Panc1 (cell line): ENCODE results near the gene TMCO1. TPM values are rescaled to one million over a fixed set of nuclear protein-coding genes. Genes with fewer than 3 reads are reported as not detected.
"Not testable (repeated sequence)": the region's sequence is repeated elsewhere in the genome, so short reads cannot be mapped to it uniquely, and the experiment has no call there.

ENCODE experiments used
- ATAC-seq: fragments of 200-7000 bp; cut with Tn5 transposase; 2 replicates; pipeline ENCODE4 v1.9.1; 2020; ENCODE audit warnings: mild to moderate bottlenecking, moderate library complexity
- BruUV-seq: library from RNA; stranded (reverse); fragments of 400-500 nt; replicated peaks from 2 replicates; lab custom pipeline; 2021; lab: Mats Ljungman, UMichigan
- CTCF ChIA-PET: fragments of 300-600 bp; sonication (Branson Sonifier 250); formaldehyde crosslinking; loops from one replicate; lab custom pipeline; 2022; ENCODE audit warnings: antibody characterized with exemption; lab: Charles Lee
- POLR2A ChIA-PET: fragments of 300-600 bp; sonication (Branson Sonifier 250); formaldehyde crosslinking; loops from one replicate; lab custom pipeline; 2022; ENCODE audit warnings: antibody characterized with exemption; lab: Charles Lee
- DNase-seq: peaks from one replicate; pipeline ENCODE4 v3.0.0-alpha.2; 2010; ENCODE audit warnings: low read depth, low spot score
- H3K27ac ChIP-seq: 2 replicates; pipeline ENCODE4 v1.5.1; 2011; ENCODE audit warnings: mild to moderate bottlenecking, low read length, inconsistent platforms
- H3K27me3 ChIP-seq: fragments of 200-500 bp; sonication (Bioruptor generic); 2 replicates; pipeline ENCODE4 v1.6.0; 2014; ENCODE audit warnings: low read length, inconsistent platforms; ENCODE audit not compliant: control insufficient read depth, insufficient read depth
- H3K36me3 ChIP-seq: fragments of 200-500 bp; sonication (Bioruptor generic); 2 replicates; pipeline ENCODE4 v1.5.1; 2014; ENCODE audit warnings: inconsistent platforms, mild to moderate bottlenecking, low read length, moderate library complexity; ENCODE audit not compliant: control insufficient read depth, insufficient read depth
- H3K4me1 ChIP-seq: 2 replicates; pipeline ENCODE4 v1.5.1; 2011; ENCODE audit warnings: inconsistent platforms, mild to moderate bottlenecking, low read length, moderate library complexity; ENCODE audit not compliant: control insufficient read depth, insufficient read depth
- H3K4me3 ChIP-seq, 2 experiments: 2 replicates each; pipeline ENCODE4 v1.5.1; 2011 to 2012; ENCODE audit warnings: low read depth in 2 of 2, low read length in 2 of 2, mild to moderate bottlenecking in 2 of 2, inconsistent platforms in 1 of 2, moderate library complexity in 1 of 2
- H3K9me3 ChIP-seq: fragments of 200-500 bp; sonication (Bioruptor generic); 2 replicates; pipeline ENCODE4 v1.5.1; 2014; ENCODE audit warnings: low read depth, mild to moderate bottlenecking, inconsistent platforms, low read length, moderate library complexity; ENCODE audit not compliant: control insufficient read depth, insufficient read depth
- POLR2AphosphoS5 ChIP-seq: IDR thresholded peaks from 2 replicates; pipeline ENCODE4 v1.6.1; 2012; ENCODE audit warnings: mild to moderate bottlenecking, low read depth, low read length, moderate library complexity
- SIN3A ChIP-seq: IDR thresholded peaks from 2 replicates; pipeline ENCODE4 v1.6.1; 2012; ENCODE audit warnings: low read depth, mild to moderate bottlenecking, low read length, moderate library complexity, borderline replicate concordance; ENCODE audit not compliant: insufficient read depth
- TCF7L2 ChIP-seq: IDR thresholded peaks from 2 replicates; pipeline ENCODE4 v1.6.1; 2011; ENCODE audit warnings: mild to moderate bottlenecking, low read depth, low read length, inconsistent platforms
- in situ Hi-C: cut with HindIII; loops from 2 replicates; pipeline ENCODE4 v1.10.0; 2016; ENCODE audit warnings: low sequenced_read_pairs, low pct_unique_long_range_greater_than_20kb
- intact Hi-C: fragments of 100-400 bp; cut with micrococcal nuclease; formaldehyde crosslinking; loops from one replicate; pipeline ENCODE4 v1.10.0; 2022; ENCODE audit not compliant: unreplicated experiment
- total RNA-seq: library from RNA; stranded (reverse); gene quantifications from one replicate; pipeline ENCODE4 v1.2.1, GENCODE V29; 2021; ENCODE audit not compliant: unreplicated experiment
- TF ChIP-seq, protein P1 (sequence below): fragments of 450-650 bp; IDR thresholded peaks from 2 replicates; pipeline ENCODE4 v1.5.1; 2017; ENCODE audit warnings: mild to moderate bottlenecking
- TF ChIP-seq, protein P2 (sequence below), 2 experiments: IDR thresholded peaks; 2 replicates each; pipeline ENCODE4 v1.6.1; 2011 to 2012; ENCODE audit warnings: low read depth in 2 of 2, control low read depth in 1 of 2, low read length in 1 of 2, mild to moderate bottlenecking in 1 of 2, moderate library complexity in 1 of 2; ENCODE audit not compliant: insufficient read depth in 1 of 2

Gene TMCO1
- total RNA-seq, 1 experiment from 2014 or later, result 103 TPM

DNA sequence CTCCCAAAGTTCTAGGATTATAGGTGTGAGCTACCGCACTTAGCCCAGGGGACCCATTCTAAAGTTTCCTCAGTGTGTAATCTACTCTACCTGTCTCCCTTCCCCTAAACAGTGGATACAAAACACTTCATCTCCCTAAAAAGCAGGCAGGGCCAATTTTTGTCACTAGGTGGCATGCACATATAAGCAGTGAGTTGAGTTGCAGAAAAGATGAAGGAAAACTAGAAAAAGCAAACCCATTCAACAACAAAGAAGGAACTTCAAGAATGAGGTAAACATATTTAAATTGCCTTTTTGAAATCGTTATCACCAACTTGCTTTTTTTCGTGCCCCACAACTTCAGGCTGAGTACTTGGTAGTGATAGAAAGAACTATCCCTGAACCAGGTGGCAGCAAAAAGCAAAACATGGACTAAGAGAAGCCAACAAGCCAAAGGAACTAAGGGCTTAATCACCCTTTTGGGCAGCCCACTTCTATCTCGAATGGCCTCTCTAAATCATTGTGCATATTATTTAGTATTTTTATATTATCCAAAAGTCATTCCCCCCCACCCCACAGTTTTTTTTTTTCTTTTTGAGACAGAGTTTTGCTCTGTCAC lies 50.7 kb downstream of the TMCO1 start:
- CTCF ChIA-PET, result interaction anchor here (0.7 kb wide), 1 partner anchor 761 kb away, joined by 12 read pairs; no protein-coding TSS in a partner anchor
- Histone ChIP-seq H3K9me3 (no peaks in the 10 kb centered on the region), H3K27ac (no peak overlapping the region), H3K4me1 (no peaks in the 10 kb centered on the region), H3K27me3 (no peaks in the 10 kb centered on the region), H3K4me3 (no peak overlapping the region), H3K36me3 (no peaks in the 10 kb centered on the region)
- ATAC-seq (peak; percentile 91), DNase-seq (peak; percentile 58)
- intact Hi-C loops, result loop anchor here (1.0 kb wide), 1 partner anchor 196 kb away; no protein-coding TSS in a partner anchor
- POLR2A ChIA-PET, result no interaction called here
- in situ Hi-C loops, result no loop called here
- BruUV-seq, result no TSS peak
- TF ChIP-seq, protein P1, sequence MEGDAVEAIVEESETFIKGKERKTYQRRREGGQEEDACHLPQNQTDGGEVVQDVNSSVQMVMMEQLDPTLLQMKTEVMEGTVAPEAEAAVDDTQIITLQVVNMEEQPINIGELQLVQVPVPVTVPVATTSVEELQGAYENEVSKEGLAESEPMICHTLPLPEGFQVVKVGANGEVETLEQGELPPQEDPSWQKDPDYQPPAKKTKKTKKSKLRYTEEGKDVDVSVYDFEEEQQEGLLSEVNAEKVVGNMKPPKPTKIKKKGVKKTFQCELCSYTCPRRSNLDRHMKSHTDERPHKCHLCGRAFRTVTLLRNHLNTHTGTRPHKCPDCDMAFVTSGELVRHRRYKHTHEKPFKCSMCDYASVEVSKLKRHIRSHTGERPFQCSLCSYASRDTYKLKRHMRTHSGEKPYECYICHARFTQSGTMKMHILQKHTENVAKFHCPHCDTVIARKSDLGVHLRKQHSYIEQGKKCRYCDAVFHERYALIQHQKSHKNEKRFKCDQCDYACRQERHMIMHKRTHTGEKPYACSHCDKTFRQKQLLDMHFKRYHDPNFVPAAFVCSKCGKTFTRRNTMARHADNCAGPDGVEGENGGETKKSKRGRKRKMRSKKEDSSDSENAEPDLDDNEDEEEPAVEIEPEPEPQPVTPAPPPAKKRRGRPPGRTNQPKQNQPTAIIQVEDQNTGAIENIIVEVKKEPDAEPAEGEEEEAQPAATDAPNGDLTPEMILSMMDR, result peak; percentile 86
- TF ChIP-seq SIN3A, result no peak

DNA sequence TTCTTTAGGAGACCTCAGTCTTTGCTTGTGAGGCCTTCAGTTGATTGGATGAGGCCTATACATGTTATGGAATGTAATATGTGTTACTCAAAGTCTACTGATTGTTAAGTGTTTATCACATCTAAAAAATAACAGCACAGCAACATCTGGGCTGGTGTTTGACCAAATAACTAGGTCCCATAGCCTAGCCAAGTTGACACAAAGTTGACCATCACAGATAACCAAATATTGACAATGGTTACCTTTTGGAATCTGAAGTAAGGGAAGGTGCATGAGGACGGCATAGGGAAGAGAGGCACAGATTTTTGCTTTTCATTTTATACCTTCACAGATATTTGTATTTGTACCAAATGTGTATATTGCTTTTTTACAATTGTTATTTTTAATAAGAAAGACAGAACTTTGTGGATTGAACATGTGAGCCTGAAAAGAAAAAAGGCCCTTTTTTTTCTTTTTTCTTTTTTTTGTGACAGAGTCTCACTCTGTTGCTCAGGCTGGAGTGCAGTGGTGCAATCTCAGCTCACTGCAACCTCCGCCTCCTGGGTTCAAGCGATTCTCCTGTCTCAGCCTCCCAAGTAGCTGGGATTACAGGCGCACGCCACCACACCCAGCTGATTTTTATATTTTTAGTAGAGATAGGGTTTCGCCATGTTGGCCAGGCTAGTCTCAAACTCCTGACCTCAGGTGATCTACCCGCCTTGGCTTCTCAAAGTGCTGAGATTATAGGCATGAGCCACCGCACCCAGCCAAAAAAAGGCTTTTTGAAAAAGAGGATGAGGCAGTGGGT lies 52.2 kb downstream of the TMCO1 start:
- H3K9me3 ChIP-seq, DNase-seq, H3K36me3 ChIP-seq, POLR2A ChIA-PET, H3K4me3 ChIP-seq, CTCF ChIA-PET, H3K4me1 ChIP-seq, in situ Hi-C loops, H3K27ac ChIP-seq, BruUV-seq, intact Hi-C loops, ATAC-seq, H3K27me3 ChIP-seq: not testable (repeated sequence)

DNA sequence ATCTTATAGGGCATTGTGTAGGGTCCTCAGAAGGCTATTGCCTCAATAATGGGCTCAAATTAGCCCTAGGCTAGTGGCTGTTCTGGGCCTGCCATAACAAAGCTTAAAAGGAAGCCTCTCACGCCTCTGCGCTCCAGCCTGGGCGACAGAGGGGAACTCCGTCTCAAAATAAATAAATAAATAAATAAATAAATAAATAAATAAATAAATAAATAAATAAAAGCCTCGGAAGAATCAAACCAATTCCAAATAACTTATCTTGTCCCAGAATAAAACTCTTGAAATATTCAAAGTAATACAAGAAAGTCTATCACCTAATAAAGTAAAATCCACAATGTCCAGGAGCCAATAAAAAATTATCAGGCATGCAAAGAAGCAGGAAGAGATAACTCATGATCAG lies 55.9 kb downstream of the TMCO1 start:
- no peaks in the 10 kb centered on the region for H3K4me1 ChIP-seq
- no peak for DNase-seq
- POLR2A ChIA-PET, result no interaction called here
- intact Hi-C loops, result no loop called here
- H3K36me3 ChIP-seq, result no peaks in the 10 kb centered on the region
- TF ChIP-seq, protein P2, sequence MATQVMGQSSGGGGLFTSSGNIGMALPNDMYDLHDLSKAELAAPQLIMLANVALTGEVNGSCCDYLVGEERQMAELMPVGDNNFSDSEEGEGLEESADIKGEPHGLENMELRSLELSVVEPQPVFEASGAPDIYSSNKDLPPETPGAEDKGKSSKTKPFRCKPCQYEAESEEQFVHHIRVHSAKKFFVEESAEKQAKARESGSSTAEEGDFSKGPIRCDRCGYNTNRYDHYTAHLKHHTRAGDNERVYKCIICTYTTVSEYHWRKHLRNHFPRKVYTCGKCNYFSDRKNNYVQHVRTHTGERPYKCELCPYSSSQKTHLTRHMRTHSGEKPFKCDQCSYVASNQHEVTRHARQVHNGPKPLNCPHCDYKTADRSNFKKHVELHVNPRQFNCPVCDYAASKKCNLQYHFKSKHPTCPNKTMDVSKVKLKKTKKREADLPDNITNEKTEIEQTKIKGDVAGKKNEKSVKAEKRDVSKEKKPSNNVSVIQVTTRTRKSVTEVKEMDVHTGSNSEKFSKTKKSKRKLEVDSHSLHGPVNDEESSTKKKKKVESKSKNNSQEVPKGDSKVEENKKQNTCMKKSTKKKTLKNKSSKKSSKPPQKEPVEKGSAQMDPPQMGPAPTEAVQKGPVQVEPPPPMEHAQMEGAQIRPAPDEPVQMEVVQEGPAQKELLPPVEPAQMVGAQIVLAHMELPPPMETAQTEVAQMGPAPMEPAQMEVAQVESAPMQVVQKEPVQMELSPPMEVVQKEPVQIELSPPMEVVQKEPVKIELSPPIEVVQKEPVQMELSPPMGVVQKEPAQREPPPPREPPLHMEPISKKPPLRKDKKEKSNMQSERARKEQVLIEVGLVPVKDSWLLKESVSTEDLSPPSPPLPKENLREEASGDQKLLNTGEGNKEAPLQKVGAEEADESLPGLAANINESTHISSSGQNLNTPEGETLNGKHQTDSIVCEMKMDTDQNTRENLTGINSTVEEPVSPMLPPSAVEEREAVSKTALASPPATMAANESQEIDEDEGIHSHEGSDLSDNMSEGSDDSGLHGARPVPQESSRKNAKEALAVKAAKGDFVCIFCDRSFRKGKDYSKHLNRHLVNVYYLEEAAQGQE (IDR thresholded peaks at IDR 0.05; ENCODE audit: insufficient read depth in 1 of 2, low read depth in 2 of 2, low read length in 1 of 2), result no peak
- TF ChIP-seq, protein P1, result no peak
- no peak for TF ChIP-seq POLR2AphosphoS5
- TF ChIP-seq SIN3A, result no peak
- TF ChIP-seq TCF7L2, result no peak
- no peak overlapping the region for H3K27ac ChIP-seq
- no TSS peak for BruUV-seq
- no peak for ATAC-seq
- no peak overlapping the region for H3K4me3 ChIP-seq
- CTCF ChIA-PET, result no interaction called here
- in situ Hi-C loops, result no loop called here
- H3K9me3 ChIP-seq, result no peaks in the 10 kb centered on the region
- H3K27me3 ChIP-seq, result no peaks in the 10 kb centered on the region
